Measurements from ENCODE around the gene DRC1. TPM values are rescaled to one million over a fixed set of nuclear protein-coding genes. Genes with fewer than 3 reads are reported as not detected.

DRC1 gene
- total and polyA plus RNA-seq, 2 of the 13 experiments (the other 11 are each of a cell fraction or from before 2014, with no cell fraction given), result 0.07 TPM; not detected in 1

DNA sequence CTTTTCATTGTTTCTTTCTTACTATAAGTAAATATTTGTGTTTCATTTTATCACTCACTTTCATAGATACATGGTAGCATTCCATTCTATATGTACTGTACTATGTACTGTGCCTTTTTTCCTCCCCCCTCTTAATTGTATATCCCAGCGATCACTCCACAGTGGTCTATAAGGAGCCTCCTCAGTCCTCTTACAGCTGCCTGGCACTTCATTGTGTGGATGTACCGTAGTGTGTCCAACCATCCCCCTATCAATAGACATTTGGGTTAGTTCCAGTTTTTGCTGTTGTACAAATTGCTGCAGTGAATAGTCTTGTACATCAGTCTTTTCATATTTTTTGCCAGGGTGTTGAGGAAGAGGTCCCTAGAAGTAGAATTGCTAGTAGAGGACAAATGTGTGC, 21.4 kb upstream of the DRC1 start:
- Histone ChIP-seq H3K9me3 (ENCODE audit: low read length) (no peaks in the 10 kb centered on the region), H3K9ac (ENCODE audit: insufficient read depth, low read depth, low read length) (no peak overlapping the region), H3K36me3 (replicated peaks in 1 of 2; ENCODE audit: control insufficient read depth in 1 of 2, insufficient read depth in 2 of 2, low read length in 2 of 2) (peaks cover 11 to 64% of the 10 kb centered on the region in 2 experiments), H2AFZ (ENCODE audit: low read length) (no peak overlapping the region), H3K4me3 (replicated peaks in 1 of 3; ENCODE audit: insufficient read depth in 1 of 3, low read depth in 2 of 3, low read length in 3 of 3) (no peak overlapping the region), H3K4me2 (ENCODE audit: low read depth, low read length) (no peak overlapping the region), H4K20me1 (ENCODE audit: insufficient read depth, low read length) (no peaks in the 10 kb centered on the region), H3K4me1 (ENCODE audit: insufficient read depth, low read length) (no peaks in the 10 kb centered on the region), H3K27me3 (ENCODE audit: control insufficient read depth in 1 of 2, insufficient read depth in 2 of 2, low read length in 2 of 2) (no peaks in the 10 kb centered on the region), H3K79me2 (ENCODE audit: insufficient read depth, low read length) (no peaks in the 10 kb centered on the region), H3K27ac (ENCODE audit: extremely low read length, insufficient read depth, low read length) (no peak overlapping the region)
- ChIA-PET POLR2A (no interaction called here), CTCF (ENCODE audit: low intra/inter-chr PET ratio, low total read pairs) (no interaction called here)
- DNase-seq (ENCODE audit: low spot score) (no peak), ATAC-seq (no peak), FAIRE-seq (no peak)
- BruUV-seq (replicated peaks), result no TSS peak
- in situ Hi-C loops (cut with HindIII; ENCODE audit: extremely low pct_ligation_motif_present, low pct_unique_long_range_greater_than_20kb), result no loop called here
- TF ChIP-seq MEIS1 (CRISPR knock-in tag; IDR thresholded peaks at IDR 0.05; ENCODE audit: borderline replicate concordance) (no peak), RBM22 (optimal IDR thresholded peaks at IDR 0.05; ENCODE audit: low read length) (peak; percentile 46)
- intact Hi-C loops (cut with micrococcal nuclease; ENCODE audit: unreplicated experiment), result no loop called here
- WGBS (ENCODE audit: low lambda C conversion rate), result 98% methylated on average over 2 of the region's 2 CpGs

DNA sequence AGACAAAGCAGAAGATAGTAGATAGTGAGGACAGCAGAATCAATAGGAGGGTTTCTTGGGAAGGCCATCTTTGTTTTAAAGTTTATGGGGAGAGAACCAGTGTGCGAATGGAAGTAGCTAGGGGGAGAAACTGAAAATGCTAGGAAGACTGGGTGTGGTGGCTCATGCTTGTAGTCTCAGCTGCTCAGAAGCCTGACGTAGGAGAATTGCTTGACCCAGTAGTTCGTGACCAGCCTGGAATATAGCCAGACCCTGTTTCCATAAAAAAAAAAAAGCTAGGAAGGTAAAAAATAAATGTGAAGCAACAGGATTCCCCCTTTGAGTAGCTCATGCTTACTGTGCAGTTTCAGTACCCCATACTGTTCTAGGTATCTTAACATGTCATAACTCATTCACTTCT, 19.2 kb upstream of the DRC1 start:
- Histone ChIP-seq H3K4me2 (ENCODE audit: low read depth, low read length) (no peak overlapping the region), H4K20me1 (ENCODE audit: insufficient read depth, low read length) (no peaks in the 10 kb centered on the region), H3K36me3 (replicated peaks in 1 of 2; ENCODE audit: control insufficient read depth in 1 of 2, insufficient read depth in 2 of 2, low read length in 2 of 2) (peaks cover 14 to 68% of the 10 kb centered on the region in 2 experiments), H3K9ac (ENCODE audit: insufficient read depth, low read depth, low read length) (no peak overlapping the region), H3K27me3 (ENCODE audit: control insufficient read depth in 1 of 2, insufficient read depth in 2 of 2, low read length in 2 of 2) (no peaks in the 10 kb centered on the region), H3K9me3 (ENCODE audit: low read length) (no peaks in the 10 kb centered on the region), H2AFZ (ENCODE audit: low read length) (no peak overlapping the region), H3K79me2 (ENCODE audit: insufficient read depth, low read length) (no peaks in the 10 kb centered on the region), H3K4me3 (replicated peaks in 1 of 3; ENCODE audit: insufficient read depth in 1 of 3, low read depth in 2 of 3, low read length in 3 of 3) (no peak overlapping the region), H3K27ac (ENCODE audit: extremely low read length, insufficient read depth, low read length) (no peak overlapping the region), H3K4me1 (ENCODE audit: insufficient read depth, low read length) (no peaks in the 10 kb centered on the region)
- no TSS peak for BruUV-seq (replicated peaks)
- CTCF ChIA-PET (ENCODE audit: low intra/inter-chr PET ratio, low total read pairs), result no interaction called here
- FAIRE-seq (no peak), ATAC-seq (no peak), DNase-seq (ENCODE audit: low spot score) (no peak)
- POLR2A ChIA-PET, result no interaction called here
- 94% methylated on average over 3 of the region's 3 CpGs for WGBS (ENCODE audit: low lambda C conversion rate)
- in situ Hi-C loops (cut with HindIII; ENCODE audit: extremely low pct_ligation_motif_present, low pct_unique_long_range_greater_than_20kb) (no loop called here), intact Hi-C loops (cut with micrococcal nuclease; ENCODE audit: unreplicated experiment) (no loop called here)
- no peak for TF ChIP-seq HOXA9 (CRISPR knock-in tag; IDR thresholded peaks at IDR 0.05; ENCODE audit: borderline replicate concordance)
- TF ChIP-seq KLF15 (CRISPR knock-in tag; IDR thresholded peaks at IDR 0.05; ENCODE audit: borderline replicate concordance), result no peak
- no peak for TF ChIP-seq MEIS1 (CRISPR knock-in tag; IDR thresholded peaks at IDR 0.05; ENCODE audit: borderline replicate concordance)
- peak in 1 of 2 experiments; percentile 4; a peak in 1 of 4 replicates for TF ChIP-seq MAFK (conservative IDR thresholded peaks at IDR 0.05 in 1 of 2, IDR thresholded peaks at IDR 0.05 in 1 of 2; ENCODE audit: low read length in 2 of 2)
- TF ChIP-seq CSRNP2 (CRISPR knock-in tag; conservative IDR thresholded peaks at IDR 0.05; ENCODE audit: low read depth), result no peak
- no peak for TF ChIP-seq ESRRA (CRISPR knock-in tag; IDR thresholded peaks at IDR 0.05; ENCODE audit: low read depth)
- no peak for TF ChIP-seq ZNF768 (CRISPR knock-in tag; IDR thresholded peaks at IDR 0.05)
- TF ChIP-seq HHEX (CRISPR knock-in tag; IDR thresholded peaks at IDR 0.05), result no peak
